DMS153 (cell line): ENCODE measurements around the gene RAD9A.
"Not testable (repeated sequence)": the region's sequence is repeated elsewhere in the genome, so short reads cannot be mapped to it uniquely, and the experiment has no call there.

Experiments used
- DNase-seq: peaks from one replicate; lab custom pipeline; 2025; lab: John Stamatoyannopoulos, UW

The RAD9A gene

DNA sequence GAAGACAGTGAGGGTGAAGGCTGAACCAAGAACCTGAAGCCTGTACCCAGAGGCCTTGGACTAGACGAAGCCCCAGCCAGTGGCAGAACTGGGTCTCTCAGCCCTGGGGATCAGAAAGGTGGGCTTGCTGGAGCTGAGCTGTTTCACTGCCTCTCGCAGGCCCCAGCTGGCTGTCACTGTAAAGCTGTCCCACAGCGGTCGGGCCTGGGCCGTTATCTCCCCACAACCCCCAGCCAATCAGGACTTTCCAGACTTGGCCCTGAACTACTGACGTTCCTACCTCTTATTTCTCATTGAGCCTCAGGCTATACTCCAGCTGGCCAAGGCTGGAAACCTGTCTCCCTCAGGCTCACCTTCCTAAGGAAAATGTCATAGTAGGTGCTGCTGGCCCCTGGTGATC, 5.8 kb downstream of the RAD9A start:
- DNase-seq: no peak

DNA sequence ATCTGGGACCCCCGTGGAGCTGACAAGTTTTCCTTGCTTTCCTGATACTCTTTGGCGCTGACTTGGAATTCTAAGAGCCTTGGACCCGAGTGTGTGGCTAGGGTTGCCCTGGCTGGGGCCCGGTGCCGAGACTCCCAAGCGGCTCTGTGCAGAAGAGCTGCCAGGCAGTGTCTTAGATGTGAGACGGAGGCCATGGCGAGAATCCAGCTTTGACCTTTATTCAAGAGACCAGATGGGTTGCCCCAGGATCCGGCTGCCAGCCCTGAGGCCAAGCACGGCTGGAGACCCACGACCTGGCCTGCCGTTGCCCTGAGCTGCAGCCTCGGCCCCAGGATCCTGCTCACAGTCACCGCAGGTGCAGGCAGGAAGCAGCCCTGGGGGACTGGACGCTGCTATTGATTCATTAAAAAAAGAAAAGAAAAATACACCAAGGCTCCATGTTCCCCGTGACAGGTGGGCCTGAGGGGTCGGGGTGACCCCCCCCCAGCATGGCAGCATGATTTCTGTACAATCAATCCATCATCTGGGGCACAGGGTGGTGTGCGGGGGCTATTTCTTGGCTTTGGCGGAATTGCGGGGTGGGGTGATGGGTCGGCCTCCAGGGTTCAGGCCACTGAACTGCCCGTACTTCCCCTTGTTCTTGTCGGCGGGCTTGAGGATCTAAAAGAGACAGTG, 6.3 kb downstream of the RAD9A start:
- DNase-seq: no peak

DNA sequence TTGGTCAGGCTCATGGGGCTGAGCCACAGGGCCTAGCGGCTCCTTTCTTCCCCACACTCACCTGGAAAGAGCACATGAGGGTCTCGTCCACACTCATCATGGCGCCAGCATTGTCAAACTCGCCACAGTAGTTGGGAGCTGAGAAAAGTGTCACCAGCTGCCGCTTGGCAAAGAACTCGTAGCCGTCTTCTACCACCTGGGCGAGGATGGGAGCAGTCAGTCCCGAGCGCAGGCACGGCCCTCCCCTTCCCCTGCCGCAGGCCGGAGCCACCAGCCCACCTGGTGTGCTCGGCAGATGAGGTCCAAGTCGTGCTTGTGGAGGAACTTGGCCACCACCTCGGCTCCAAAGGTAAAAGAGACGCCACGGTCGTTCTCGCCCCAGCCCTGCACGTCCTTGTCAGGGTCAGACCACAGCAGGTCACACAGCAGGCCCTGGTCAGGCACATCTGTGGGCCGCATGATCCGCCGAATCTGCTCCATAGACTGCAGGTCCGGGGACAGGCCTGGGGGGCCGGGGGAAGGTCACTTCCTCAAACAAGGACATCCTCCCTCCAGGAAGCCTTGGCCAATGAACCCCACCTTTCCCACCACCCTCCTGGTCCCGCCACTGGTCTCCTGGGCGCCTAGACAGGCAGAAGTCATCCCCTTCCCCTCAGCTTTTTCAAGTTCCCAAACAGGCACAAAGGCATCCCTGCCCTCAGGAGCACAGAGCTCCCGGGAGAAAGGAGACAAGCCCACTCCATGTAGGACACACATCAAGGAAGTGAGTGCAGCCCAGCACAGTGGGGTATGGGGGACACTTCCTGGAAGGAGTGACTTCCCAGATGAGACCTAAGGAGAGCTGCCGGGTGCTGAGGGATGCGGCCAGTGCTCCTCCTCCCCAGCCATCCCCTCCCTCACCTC, 7.1 kb downstream of the RAD9A start:
- DNase-seq: no peak

DNA sequence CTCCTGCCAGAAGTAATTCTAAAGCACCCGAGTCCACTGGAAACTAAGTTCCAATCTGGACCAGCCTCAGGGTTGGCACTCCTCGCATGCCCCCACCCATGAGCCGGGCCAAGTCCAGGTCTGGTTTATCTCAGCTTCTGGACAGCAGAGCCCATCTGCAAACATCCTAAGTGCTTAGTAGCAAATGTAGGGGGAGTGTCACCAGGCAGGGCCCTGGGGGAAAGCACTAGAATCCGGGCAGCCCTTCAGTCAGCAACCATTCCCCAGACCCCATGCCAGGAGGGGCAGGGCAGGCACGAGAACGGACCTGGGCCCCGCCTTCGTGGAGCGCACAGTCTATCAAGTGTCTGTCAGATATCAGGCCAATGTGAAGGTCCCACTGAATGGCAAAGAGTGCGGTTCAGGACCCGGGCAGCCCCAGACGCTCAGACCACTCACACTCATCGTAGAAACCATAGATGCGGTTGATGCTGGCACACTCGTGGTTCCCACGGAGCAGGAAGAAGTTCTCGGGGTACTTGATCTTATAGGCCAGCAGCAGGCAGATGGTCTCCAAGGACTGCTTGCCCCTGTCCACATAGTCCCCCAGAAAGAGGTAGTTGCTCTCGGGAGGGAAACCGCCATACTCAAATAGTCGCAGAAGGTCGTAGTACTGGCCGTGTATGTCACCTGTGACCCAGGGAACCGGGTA, 8.6 kb downstream of the RAD9A start:
- no peak for DNase-seq

DNA sequence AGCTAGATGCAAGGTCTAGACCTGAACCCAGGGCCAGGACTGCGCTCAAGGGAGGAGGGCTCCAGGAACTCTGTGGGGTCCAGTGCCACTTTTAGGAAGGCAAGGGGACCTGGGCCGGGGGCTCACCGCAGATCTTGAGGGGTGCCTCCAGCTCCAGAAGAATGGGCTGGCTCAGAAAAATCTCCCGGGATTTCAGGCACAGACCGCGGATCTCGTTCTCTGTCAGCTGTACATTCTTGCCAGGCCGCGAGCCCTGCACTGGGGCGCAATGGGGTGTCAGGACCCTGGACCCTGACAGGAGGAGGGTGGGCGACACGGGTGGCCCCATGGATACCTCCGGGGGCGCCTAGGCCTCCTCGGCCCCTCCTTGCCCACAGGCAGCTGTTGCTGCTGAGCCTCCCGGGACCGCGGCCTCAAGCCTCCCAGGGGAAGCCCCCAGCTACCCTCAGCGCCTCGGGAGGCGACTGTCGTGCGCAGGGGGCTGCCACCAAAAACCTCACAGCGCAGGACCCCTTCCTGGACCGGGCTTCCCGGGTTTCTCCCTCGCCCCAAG, 9.2 kb downstream of the RAD9A start:
- DNase-seq: no peak

DNA sequence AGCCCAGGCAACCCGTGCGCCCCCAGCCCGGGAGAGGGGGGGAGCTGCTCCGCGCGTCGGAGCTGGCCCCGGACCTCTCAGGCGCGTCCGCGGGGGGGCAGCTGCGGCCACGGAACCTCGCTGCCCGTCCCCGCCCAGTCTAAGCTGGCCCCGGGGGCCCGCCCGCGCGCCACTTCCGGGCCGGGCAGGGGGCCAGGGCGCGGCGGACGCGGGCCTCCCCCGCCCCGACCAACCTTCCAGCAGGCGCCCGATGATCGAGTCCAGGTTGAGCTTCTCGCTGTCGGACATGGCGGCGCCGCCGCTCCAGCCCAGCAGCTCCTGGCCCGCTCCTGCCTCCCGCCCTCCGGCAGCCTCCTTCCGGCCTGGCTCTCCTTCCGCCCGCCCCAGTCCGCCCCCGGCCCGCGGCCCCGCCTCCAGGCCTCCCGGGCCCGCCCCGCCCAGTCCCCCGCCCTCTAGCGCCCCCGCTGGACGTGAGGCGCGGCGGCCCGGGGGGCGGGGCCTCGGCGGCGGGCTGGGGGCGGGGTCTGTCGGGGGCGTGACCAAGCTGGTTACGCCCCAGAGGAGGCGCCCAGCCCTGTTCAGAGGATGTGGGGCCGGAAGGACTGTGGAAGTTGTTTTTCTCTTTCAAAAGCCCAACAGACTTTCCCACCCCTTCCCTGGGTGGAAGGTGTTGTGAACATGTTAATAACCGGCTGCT, 9.9 kb downstream of the RAD9A start, which contains the start of gene PPP1CA:
PPP1CA (minus strand) TSS at position 364 of the 697 bp plus-strand sequence; CDS start at position 288, 76 bp downstream.
- peak; percentile 67 for DNase-seq

DNA sequence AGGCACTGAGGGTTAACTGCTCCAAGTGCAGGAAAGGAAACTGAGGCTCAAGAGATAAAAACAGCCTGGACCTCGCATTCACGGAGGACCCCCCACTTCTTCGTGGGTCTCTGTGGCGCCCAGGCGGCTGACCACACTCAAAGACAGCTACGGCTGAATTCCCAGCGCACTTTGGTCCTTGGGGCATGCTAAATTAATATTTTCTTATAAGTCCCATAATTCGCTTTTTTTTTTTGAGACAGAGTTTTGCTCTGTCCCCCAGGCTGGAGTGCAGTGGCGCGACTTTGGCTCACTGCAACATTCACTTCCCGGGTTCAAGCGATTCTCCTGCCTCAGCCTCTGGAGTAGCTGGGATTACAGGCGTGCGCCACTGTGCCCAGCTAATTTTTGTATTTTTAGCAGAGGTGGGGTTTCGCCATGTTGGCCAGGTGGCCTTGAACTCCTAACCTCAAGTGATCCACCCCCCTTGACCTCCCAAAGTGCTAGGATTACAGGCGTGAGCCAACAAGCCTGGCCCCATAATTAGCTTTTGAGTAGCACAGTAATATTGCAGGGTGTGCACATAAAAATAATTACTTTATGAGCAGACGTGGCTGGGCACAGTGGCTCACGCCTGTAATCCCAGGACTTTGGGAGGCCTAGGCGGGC, 10.5 kb downstream of the RAD9A start:
- not testable (repeated sequence) for DNase-seq

DNA sequence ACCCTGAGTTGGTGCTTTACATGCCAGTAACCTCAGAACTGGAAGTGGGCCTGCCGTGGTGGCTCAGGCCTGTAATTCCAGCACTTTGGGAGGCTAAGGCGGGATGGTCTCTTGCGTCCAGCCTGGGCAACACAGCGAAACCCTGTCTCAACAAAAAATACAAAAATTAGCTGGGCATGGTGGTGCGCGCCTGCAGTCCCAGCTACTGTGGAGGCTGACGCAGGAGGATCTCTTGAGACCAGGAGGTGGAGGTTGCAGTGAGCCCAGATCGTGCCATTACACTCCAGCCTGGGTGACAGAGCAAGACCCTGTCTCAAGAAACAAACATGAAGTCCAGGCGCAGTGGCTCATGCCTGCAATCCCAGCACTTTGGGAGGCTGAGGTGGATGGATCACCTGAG, 11.3 kb downstream of the RAD9A start:
- DNase-seq: not testable (repeated sequence)

DNA sequence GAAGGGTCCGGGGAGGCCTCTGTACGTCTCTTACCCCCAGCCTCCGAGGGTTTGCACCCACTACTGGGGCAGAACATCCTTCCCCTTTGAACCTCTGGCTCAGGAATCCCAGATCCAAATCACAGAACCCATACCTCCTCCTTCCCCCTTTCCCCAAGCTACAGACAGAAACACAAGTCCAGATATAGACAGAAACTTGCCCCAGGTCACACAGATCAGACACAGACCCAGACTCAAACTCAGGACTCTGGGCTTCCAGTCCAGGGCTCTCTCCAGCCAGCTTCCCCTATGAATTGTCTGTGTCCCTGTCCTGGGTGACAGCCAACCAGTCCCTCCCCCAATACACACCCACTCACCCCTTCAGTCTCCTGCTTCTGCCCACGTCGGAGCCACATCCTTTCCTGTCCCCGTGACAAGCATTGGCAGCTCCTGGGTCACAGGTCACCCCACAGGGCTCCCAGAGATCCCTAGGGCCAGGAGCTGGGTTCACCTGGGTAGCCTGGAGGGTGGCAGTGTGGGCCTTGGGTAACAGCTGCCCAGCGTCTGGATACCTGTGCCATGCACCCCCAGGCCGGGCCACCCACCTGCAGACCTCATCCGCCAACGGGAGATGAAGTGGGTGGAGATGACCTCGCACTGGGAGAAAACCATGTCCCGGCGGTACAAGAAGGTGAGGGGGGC, 12.9 kb downstream of the RAD9A start:
- no peak for DNase-seq

DNA sequence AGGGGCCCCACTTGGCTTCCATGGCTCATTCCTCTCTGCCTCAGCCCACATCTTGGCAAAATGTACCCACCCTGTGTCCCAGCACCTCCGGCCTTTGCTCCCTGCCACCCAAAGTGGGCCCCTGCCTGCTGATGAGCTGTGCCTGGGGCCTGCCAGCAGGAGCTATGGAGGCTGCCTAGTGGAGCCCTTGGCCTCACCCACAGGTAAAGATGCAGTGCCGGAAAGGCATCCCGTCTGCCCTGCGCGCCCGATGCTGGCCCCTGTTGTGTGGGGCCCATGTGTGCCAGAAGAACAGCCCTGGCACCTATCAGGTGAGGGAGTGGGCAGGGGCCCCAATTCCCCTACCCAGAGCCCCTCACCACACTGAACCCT, 13.4 kb downstream of the RAD9A start:
- no peak for DNase-seq

DNA sequence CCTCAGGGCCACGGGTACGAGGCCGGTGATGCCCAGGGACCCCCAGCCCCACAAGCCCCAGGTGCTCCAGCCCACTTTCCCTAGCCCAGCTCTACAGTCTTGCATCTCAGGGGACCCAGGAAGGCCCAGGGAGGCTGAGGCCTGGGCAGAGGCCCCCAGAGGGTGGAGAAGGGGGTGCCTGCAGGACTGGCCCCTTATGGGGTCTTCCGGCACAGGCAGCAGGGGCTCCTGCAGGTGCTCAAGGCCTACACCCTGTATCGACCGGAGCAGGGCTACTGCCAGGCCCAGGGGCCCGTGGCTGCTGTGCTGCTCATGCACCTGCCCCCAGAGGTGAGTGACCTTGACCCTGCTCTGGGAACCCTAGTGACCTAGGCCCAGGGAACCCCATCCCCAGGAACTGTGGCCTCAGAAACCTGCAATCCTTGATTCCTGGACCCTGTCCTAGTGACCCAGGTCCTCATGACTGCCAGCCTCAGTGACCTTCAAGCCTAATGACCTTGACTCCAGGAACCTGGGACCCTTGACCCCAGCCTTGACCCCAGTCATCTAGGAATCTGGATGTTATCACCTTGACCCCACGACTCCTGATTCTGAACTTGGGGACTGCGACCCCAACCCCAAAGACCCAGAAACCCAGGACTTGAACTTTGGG, 14.0 kb downstream of the RAD9A start:
- DNase-seq: no peak

DNA sequence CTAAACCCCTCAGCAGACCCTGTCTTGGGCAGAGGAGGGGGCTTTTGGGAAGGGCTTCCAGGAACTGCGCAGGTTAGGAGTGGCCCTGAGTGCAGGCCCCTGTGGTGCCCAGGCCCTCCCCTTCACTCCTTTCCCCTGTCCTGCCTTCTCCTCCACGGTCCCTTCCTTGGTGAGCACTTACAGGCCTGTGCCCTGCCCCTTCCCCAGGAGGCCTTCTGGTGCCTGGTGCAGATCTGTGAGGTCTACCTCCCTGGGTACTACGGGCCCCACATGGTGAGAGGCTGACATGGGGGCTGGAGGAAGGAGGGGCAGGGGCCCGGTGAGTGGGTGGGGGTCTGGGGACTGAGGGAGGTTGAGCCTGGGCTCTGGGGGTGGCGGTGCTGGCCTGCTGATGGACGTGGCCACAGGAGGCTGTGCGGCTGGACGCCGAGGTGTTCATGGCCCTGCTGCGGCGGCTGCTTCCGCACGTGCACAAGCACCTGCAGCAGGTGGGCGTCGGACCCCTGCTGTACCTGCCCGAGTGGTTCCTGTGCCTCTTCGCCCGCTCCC, 14.7 kb downstream of the RAD9A start:
- no peak for DNase-seq

DNA sequence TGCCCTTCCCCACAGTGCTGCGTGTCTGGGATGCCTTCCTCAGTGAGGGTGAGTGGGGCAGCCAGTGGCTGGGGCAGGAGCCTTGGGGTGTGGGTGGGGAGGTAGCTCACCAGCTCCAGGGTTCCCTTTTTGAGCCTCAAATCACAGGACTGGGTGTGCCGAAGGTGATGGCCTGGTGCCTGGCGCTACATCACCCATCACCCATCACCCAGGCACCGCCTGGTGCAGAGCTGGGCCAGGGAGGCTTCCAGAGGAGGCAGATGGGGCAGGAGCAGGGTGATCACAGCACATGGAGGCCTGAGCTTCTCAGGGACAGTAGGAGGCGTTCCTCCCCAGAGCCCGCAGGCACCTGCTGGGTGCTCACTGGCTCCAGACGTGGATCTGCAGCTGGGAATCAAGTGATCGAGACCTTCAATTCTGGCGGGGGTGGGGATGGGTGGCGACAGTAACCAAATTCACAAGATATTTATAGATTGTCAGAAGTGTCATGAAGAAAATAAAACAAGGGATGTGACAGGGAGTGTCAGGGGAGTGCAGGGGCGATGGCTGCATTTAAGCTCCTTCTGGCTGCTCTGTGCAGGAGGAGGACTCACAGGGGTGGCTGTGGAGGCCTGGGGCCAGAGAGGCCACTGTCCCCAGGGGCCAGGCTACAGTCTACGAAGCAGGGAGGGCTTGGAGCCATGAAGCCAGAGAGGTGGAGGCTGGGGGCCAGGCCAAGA, 15.3 kb downstream of the RAD9A start:
- DNase-seq: no peak

DNA sequence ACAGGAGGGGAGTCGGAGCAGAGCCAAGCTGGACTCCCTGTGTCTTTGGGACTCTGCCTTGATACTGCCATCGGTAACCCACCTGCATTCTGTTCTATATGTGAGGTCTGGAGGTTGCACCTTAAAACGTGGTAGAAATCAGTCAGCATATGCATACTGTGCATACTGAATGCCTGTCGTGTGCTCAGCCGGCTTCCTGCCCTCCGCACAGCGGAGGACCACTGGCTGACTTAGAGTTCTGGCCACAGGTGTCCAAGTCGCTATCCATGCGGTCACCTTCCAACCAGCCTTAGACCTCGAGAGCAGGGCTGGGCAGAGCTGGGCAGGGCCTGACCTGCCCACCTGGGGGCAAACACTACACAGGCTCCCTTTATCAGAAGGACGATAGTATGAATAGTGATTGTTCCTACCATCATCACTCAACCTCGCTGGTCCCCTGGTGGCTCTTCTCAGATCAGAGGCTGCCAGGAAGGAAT, 15.9 kb downstream of the RAD9A start:
- no peak for DNase-seq

DNA sequence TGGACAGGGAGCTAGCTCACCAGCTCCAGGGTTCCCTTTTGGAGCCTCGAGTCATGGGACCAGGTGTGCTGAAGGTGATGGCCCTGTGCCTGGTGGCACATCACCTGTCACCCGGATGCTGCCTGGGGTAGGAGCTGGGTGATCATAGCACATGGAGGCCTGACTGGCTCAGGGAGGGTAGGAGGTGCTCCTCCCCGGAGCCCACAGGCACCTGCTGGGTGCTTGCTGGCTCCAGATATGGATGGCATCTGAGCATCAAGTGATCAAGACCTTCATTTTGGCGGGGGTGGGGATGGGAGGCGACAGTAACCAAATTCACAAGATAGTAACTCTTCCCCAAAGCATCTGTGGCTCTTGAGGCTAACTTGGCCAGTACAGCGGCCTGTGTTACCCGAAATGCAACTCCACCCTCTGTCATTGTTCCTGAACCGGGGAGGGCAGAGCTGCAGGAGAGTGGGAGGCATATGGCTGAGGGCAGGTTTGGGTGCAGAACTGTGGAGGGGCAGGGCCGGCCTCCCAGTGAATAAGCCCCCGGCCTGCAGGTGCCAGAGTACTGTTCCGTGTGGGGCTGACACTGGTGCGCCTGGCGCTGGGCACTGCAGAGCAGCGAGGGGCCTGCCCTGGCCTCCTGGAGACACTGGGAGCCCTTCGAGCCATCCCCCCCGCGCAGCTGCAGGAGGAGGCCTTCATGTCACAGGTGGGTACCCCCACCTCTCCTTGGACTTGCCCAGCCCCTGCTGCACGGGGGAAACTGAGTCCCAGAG, 16.8 kb downstream of the RAD9A start:
- DNase-seq: no peak

DNA sequence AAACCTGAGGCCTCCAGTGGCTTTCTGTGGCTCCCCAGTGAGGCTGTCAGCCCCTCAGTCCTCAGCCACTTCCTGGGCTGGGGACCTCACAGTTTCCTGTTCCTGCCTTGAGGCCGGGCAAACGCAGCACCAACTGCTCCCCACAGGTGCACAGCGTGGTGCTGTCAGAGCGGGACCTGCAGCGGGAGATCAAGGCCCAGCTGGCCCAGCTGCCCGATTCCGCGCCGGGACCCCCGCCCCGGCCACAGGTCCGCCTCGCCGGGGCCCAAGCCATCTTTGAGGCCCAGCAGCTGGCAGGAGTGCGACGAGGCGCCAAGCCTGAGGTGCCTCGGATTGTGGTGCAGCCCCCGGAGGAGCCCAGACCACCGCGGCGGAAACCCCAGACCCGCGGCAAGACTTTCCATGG, 17.5 kb downstream of the RAD9A start:
- DNase-seq: no peak

DNA sequence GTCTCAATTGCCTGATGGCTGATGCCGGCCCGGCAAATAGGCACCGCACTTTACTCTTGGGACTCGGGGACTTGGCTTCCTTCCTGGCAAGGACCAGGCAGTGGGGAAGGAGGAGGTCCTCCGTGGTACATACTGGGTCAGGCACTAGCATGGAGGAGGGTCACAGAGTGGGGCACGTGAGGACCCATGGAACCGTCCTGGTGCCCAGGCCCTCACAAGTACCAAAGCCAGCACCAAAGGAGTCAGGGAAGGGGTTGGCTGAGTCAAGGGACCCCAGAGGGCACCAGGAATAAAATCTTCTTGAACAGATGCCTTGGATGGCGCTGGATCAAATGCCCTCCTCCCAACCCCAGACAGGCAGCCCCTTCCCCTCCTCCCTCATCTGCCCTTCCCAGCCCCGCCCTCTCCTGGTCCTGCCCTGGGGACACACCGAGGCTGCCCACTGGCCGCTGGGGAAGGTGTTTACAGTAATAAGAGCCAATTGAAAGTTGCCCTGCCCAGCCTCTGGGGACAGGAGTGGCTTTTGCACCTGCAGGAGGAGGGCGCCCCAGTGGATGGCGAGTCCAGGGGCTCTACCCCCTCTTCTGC, 18.1 kb downstream of the RAD9A start:
- DNase-seq: peak; percentile 67

DNA sequence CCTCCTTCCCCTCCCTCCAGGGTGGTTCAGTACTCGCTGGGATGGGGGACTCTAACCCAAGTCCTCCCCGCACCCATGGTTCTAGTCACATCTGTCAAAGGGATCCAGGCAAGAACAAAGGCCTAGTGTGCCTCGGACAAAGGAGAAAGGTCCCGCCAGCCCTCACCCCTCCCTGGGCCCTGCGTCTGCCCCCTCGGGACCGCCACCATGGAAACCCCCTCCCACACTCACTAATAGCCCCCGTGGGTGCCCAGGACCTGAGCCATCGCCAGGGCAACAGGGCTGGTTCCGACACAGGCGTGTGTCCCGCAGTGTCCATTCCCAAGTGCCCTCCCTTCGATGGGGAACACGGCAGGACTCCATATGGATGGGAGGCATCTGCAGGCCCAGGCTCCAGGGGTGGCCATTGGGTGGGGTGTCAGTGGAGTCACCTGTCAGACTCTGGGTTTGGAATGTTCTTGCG, 18.6 kb downstream of the RAD9A start:
- DNase-seq: no peak
